Osteocyte (in vitro differentiated cells): ENCODE measurements around the gene ZNF181. TPM values are rescaled to one million over a fixed set of nuclear protein-coding genes. Genes with fewer than 3 reads are reported as not detected.
"Not testable (repeated sequence)": the region's sequence is repeated elsewhere in the genome, so short reads cannot be mapped to it uniquely, and the experiment has no call there.

Experiments
- DNase-seq: peaks from one replicate; pipeline ENCODE4 v3.0.0; 2021; ENCODE audit warnings: mixed read lengths; ENCODE audit not compliant: unreplicated experiment; ENCODE audit errors: extremely low spot score
- H3K27ac Mint-ChIP-seq: one replicate; pipeline ENCODE4 v1.8.0; 2021; ENCODE audit warnings: mild to moderate bottlenecking, mixed read lengths; ENCODE audit not compliant: unreplicated experiment
- H3K27me3 Mint-ChIP-seq: one replicate; pipeline ENCODE4 v1.8.0; 2021; ENCODE audit warnings: mixed read lengths; ENCODE audit not compliant: unreplicated experiment
- H3K36me3 Mint-ChIP-seq: one replicate; pipeline ENCODE4 v1.8.0; 2021; ENCODE audit warnings: mixed read lengths; ENCODE audit not compliant: unreplicated experiment
- H3K4me1 Mint-ChIP-seq: one replicate; pipeline ENCODE4 v1.8.0; 2021; ENCODE audit warnings: mixed read lengths; ENCODE audit not compliant: unreplicated experiment
- H3K4me3 Mint-ChIP-seq: one replicate; pipeline ENCODE4 v1.8.0; 2021; ENCODE audit warnings: mild to moderate bottlenecking, moderate library complexity, mixed read lengths; ENCODE audit not compliant: unreplicated experiment
- H3K9me3 Mint-ChIP-seq: one replicate; pipeline ENCODE4 v1.8.0; 2021; ENCODE audit warnings: mixed read lengths; ENCODE audit not compliant: unreplicated experiment
- long read RNA-seq: library from polyadenylated mRNA; unstranded; transcript quantifications from one replicate; pipeline ENCODE4 v2.0.0, GENCODE V29; 2021
- total RNA-seq: library from RNA; stranded (reverse); gene quantifications from 2 replicates; pipeline ENCODE4 v1.2.1, GENCODE V29; 2021
- TF ChIP-seq, protein P1 (sequence below): fragments of 200-600 bp; sonication (generic); IDR thresholded peaks from 2 replicates; pipeline ENCODE4 v1.5.0; 2021; ENCODE audit warnings: antibody characterized with exemption, mild to moderate bottlenecking, moderate library complexity

ZNF181 gene
- 11.1 and 12.1 TPM in 2 replicates for total RNA-seq
- long read RNA-seq, partial matches to known transcripts: 4 of 76 reads
- long read RNA-seq, other reads (novel, unspliced or antisense): 66 of 76 reads

DNA sequence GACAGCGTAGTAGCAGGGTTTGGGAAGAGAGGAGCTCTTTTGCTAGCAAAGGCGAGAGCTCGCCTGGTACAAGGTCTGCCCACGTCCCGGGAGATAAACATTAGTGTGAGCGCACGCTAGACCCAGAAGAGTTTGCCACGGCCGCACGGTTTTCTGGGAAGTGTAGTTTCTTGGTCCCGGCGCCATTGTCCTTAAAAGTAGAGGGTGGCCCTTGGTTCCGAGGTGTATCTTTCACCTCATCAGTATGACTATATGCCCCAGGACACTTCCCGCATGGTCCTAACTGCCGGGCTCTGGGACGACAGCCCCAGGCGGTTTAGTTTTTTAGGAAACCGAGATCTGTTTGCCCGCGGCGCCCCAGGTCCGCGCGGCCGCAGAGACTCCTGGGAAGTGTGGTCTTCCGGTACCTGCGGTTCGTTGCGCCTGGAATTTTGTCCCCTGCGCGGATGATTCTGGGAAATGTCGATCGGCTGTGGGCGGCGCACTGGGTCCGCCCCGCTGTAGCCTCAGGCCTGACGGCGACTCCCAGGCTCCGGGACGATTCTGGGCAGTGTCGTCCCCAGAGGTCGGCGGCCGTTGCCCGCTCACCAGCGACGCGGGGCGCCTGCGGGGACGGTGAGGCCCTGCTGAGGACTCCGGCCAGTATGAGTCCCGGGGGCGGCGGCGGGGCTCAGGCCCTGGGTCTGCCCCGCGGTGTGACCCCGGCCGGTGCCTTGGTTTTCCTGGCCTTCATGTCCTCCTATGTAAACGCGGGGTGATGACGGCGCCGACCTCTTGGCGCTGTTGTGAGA, at the start of gene ZNF181:
Gene ZNF181 (plus strand): TSS at position 498 of the 791 bp plus-strand sequence. CDS start 795 bp downstream, outside the sequence.
- Mint-ChIP-seq H3K27ac (peak within 1 kb of the TSS; percentile 98), H3K36me3 (peaks cover 38% of the 10 kb centered on the region), H3K4me3 (peak within 1 kb of the TSS; percentile 92), H3K27me3 (no peaks in the 10 kb centered on the region), H3K4me1 (peaks cover 20% of the 10 kb centered on the region), H3K9me3 (peaks cover 29% of the 10 kb centered on the region)
- TF ChIP-seq, protein P1, sequence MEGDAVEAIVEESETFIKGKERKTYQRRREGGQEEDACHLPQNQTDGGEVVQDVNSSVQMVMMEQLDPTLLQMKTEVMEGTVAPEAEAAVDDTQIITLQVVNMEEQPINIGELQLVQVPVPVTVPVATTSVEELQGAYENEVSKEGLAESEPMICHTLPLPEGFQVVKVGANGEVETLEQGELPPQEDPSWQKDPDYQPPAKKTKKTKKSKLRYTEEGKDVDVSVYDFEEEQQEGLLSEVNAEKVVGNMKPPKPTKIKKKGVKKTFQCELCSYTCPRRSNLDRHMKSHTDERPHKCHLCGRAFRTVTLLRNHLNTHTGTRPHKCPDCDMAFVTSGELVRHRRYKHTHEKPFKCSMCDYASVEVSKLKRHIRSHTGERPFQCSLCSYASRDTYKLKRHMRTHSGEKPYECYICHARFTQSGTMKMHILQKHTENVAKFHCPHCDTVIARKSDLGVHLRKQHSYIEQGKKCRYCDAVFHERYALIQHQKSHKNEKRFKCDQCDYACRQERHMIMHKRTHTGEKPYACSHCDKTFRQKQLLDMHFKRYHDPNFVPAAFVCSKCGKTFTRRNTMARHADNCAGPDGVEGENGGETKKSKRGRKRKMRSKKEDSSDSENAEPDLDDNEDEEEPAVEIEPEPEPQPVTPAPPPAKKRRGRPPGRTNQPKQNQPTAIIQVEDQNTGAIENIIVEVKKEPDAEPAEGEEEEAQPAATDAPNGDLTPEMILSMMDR: no peak
- DNase-seq: peak; percentile 90

DNA sequence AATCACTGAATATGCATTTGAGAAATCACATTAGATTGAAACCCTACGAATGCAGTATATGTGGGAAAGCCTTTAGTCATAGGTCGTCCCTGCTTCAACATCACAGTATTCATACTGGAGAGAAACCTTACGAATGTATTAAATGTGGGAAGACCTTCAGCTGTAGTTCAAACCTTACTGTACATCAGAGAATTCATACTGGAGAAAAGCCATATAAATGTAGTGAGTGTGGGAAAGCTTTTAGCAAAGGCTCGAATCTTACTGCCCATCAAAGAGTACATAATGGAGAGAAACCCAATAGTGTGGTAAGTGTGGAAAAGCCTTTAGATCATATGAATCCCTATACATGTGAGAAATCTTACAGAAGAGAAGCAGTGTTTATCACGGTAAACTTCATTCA, 48.8 kb upstream of the ZNF181 start:
- H3K9me3 Mint-ChIP-seq: peaks cover 40% of the 10 kb centered on the region
- H3K4me3 Mint-ChIP-seq, H3K27ac Mint-ChIP-seq: not testable (repeated sequence)

GRCh38 chr19:34686455-34686854, 47.6 kb upstream of the ZNF181 start:
- Mint-ChIP-seq H3K27me3 (no peaks in the 10 kb centered on the region), H3K9me3 (peaks cover 42% of the 10 kb centered on the region), H3K4me1 (no peaks in the 10 kb centered on the region)

More for the DNA sequence above, 48.8 kb upstream of the ZNF181 start:
- not testable (repeated sequence) for H3K4me1 Mint-ChIP-seq, H3K27me3 Mint-ChIP-seq, DNase-seq
- H3K36me3 Mint-ChIP-seq: peaks cover 52% of the 10 kb centered on the region

GRCh38 chr19:34687348-34687747, 46.7 kb upstream of the ZNF181 start:
- no peaks in the 10 kb centered on the region for H3K27me3 Mint-ChIP-seq
- H3K36me3 Mint-ChIP-seq: peaks cover 31% of the 10 kb centered on the region
- TF ChIP-seq, protein P1: no peak
- H3K9me3 Mint-ChIP-seq: peaks cover 43% of the 10 kb centered on the region
- H3K4me3 Mint-ChIP-seq: no peak overlapping the region
- H3K27ac Mint-ChIP-seq: no peak overlapping the region
- no peak for DNase-seq
- no peaks in the 10 kb centered on the region for H3K4me1 Mint-ChIP-seq

More at GRCh38 chr19:34686455-34686854, 47.6 kb upstream of the ZNF181 start:
- Mint-ChIP-seq H3K36me3 (peaks cover 40% of the 10 kb centered on the region), H3K27ac (no peak overlapping the region), H3K4me3 (no peak overlapping the region)
- DNase-seq: no peak
- TF ChIP-seq, protein P1: no peak

- Mint-ChIP-seq H3K9me3 (peaks cover 44% of the 10 kb centered on the region), H3K4me3 (no peak overlapping the region), H3K27me3 (no peaks in the 10 kb centered on the region), H3K27ac (no peak overlapping the region), H3K4me1 (no peaks in the 10 kb centered on the region), H3K36me3 (peaks cover 20% of the 10 kb centered on the region)
- no peak for DNase-seq
- TF ChIP-seq, protein P1: no peak
Measured at GRCh38 chr19:34688592-34688991, 45.5 kb upstream of the ZNF181 start.
